Measurements from ENCODE around the gene ICE1. TPM values are rescaled to one million over a fixed set of nuclear protein-coding genes. Genes with fewer than 3 reads are reported as not detected.

ICE1 gene
- total RNA-seq, 1 experiment from 2014 or later, result 27.8 TPM

DNA sequence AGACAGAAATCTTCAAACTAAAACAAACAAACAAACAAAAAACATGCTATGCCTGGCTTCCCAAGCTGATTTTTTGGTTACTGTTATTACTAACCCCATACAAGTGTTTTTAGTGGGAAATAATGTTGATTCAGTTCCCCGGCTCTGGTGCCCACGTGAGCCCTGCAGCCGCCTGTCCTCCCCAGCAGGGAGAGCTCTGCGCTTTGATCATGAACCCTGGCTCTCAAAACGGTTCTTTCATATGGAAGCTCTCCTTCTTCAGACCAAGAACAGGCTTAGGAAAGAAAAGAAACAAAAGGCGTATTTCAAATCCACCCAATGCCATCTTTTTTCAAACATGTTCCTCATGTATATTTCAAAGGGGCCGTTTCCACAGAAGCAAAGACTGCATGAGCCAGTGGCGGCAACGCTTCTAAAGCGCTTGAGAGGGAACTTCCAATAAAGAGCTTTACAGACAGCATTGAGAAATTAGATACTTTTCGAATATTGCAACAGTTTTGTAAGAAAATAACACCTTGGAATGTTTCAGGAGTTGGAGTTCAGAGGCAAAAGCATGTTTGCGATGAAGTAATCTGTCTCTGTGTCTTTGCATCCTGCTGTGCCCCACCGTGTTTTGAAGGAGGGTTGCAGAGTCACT lies 74.8 kb downstream of the ICE1 start:
- no peaks in the 10 kb centered on the region for H3K9me3 Mint-ChIP-seq (ENCODE audit: low read depth, unreplicated experiment)
- no TSS peak for BruUV-seq (replicated peaks)
- H3K4me1 Mint-ChIP-seq (ENCODE audit: low read depth, unreplicated experiment), result peaks cover 6% of the 10 kb centered on the region
- intact Hi-C loops (cut with micrococcal nuclease; ENCODE audit: unreplicated experiment), result loop anchor here (10.0 kb wide), 2 partner anchors 388 to 1248 kb away; no protein-coding TSS in a partner anchor
- TF ChIP-seq, protein P1, sequence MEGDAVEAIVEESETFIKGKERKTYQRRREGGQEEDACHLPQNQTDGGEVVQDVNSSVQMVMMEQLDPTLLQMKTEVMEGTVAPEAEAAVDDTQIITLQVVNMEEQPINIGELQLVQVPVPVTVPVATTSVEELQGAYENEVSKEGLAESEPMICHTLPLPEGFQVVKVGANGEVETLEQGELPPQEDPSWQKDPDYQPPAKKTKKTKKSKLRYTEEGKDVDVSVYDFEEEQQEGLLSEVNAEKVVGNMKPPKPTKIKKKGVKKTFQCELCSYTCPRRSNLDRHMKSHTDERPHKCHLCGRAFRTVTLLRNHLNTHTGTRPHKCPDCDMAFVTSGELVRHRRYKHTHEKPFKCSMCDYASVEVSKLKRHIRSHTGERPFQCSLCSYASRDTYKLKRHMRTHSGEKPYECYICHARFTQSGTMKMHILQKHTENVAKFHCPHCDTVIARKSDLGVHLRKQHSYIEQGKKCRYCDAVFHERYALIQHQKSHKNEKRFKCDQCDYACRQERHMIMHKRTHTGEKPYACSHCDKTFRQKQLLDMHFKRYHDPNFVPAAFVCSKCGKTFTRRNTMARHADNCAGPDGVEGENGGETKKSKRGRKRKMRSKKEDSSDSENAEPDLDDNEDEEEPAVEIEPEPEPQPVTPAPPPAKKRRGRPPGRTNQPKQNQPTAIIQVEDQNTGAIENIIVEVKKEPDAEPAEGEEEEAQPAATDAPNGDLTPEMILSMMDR (IDR thresholded peaks at IDR 0.05; ENCODE audit: unreplicated experiment), result peak; percentile 48
- peaks cover 26% of the 10 kb centered on the region for H3K27me3 Mint-ChIP-seq (ENCODE audit: unreplicated experiment)
- no peak overlapping the region for H3K4me3 Mint-ChIP-seq (ENCODE audit: low read depth, unreplicated experiment)
- no peaks in the 10 kb centered on the region for H3K36me3 Mint-ChIP-seq (ENCODE audit: insufficient read depth, unreplicated experiment)
- DNase-seq, result peak; percentile 42
- no peak overlapping the region for H3K27ac Mint-ChIP-seq (ENCODE audit: unreplicated experiment)
- CTCF ChIA-PET, result interaction anchor here (0.6 to 0.9 kb wide), 2 partner anchors 8 to 1014 kb away, joined by 3 read pairs; no protein-coding TSS in a partner anchor

DNA sequence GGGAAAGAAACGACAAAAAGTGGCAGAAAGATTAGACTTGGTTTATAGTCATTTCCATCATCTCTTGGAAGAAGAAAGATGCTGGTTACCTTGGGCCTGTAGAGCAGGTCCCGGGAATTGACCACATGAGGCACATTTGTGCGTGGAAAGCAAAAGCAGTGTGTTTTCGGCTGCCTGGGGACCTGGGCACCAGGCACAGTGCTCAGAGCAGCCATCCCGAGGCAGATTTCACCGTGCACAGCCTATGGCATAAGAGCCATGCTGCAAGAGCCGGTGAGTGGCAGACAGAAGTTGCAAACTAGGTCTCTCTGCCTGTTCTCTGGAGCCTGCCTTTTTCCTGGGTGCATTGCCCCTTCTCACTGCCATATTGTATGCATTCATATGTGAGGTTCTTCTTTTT lies 77.0 kb downstream of the ICE1 start:
- TF ChIP-seq, protein P1 (IDR thresholded peaks at IDR 0.05; ENCODE audit: unreplicated experiment), result no peak
- DNase-seq, result no peak
- H3K27ac Mint-ChIP-seq (ENCODE audit: unreplicated experiment), result no peak overlapping the region
- peaks cover 7% of the 10 kb centered on the region for H3K9me3 Mint-ChIP-seq (ENCODE audit: low read depth, unreplicated experiment)
- H3K27me3 Mint-ChIP-seq (ENCODE audit: unreplicated experiment), result peaks cover 47% of the 10 kb centered on the region
- H3K4me1 Mint-ChIP-seq (ENCODE audit: low read depth, unreplicated experiment), result no peaks in the 10 kb centered on the region
- no peak overlapping the region for H3K4me3 Mint-ChIP-seq (ENCODE audit: low read depth, unreplicated experiment)
- CTCF ChIA-PET, result no interaction called here
- intact Hi-C loops (cut with micrococcal nuclease; ENCODE audit: unreplicated experiment), result loop anchor here (10.0 kb wide), 2 partner anchors 385 to 1245 kb away; no protein-coding TSS in a partner anchor
- BruUV-seq (replicated peaks), result no TSS peak
- no peaks in the 10 kb centered on the region for H3K36me3 Mint-ChIP-seq (ENCODE audit: insufficient read depth, unreplicated experiment)

DNA sequence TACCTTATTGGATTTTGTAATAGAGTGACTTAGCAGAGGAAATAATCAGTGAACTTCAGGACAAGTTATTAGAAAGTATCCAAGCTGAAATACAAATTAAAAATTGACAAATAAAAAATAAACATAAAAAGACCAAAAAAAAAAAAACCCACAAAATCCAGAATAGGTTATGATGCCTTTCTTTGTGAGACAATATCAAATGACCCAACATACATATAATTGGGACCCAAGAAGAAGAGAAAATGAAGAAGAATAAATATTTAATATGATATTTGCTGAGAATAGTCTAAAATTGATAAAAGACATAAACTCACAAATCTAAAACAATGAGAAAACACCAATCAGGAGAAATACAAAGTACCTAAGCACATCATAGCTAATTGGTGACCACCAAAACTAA lies 81.8 kb downstream of the ICE1 start:
- Mint-ChIP-seq H3K4me1 (ENCODE audit: low read depth, unreplicated experiment) (no peaks in the 10 kb centered on the region), H3K9me3 (ENCODE audit: low read depth, unreplicated experiment) (peaks cover 7% of the 10 kb centered on the region), H3K4me3 (ENCODE audit: low read depth, unreplicated experiment) (no peak overlapping the region), H3K27ac (ENCODE audit: unreplicated experiment) (no peak overlapping the region), H3K27me3 (ENCODE audit: unreplicated experiment) (peaks cover 71% of the 10 kb centered on the region), H3K36me3 (ENCODE audit: insufficient read depth, unreplicated experiment) (no peaks in the 10 kb centered on the region)
- BruUV-seq (replicated peaks), result no TSS peak
- CTCF ChIA-PET, result interaction anchor here (0.8 kb wide), 1 partner anchor 785 kb away, joined by 6 read pairs; no protein-coding TSS in a partner anchor
- TF ChIP-seq, protein P1 (IDR thresholded peaks at IDR 0.05; ENCODE audit: unreplicated experiment), result no peak
- intact Hi-C loops (cut with micrococcal nuclease; ENCODE audit: unreplicated experiment), result no loop called here
- DNase-seq, result no peak

DNA sequence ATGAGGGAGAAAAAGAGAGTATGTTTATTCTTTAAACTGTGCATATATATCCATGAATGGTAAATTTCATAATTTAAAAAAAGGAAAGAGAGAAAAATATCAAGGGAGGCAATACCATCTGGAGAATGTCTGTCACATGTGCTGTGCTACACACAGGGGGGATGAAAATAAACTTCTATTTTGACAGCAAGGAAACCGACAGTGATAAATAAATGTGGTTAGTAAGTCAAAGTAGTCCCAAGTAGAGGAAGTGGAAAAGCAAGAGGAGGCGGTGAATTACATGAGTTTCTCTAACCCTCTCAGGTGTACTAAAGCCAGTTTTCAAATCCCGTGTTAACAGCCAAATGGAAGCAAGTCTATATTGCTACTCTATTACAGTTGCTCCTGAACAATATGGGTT lies 83.3 kb downstream of the ICE1 start:
- H3K4me1 Mint-ChIP-seq (ENCODE audit: low read depth, unreplicated experiment), result no peaks in the 10 kb centered on the region
- DNase-seq, result no peak
- no peak overlapping the region for H3K4me3 Mint-ChIP-seq (ENCODE audit: low read depth, unreplicated experiment)
- no TSS peak for BruUV-seq (replicated peaks)
- H3K27me3 Mint-ChIP-seq (ENCODE audit: unreplicated experiment), result peaks cover 78% of the 10 kb centered on the region
- CTCF ChIA-PET, result interaction anchor here (1.2 kb wide), 1 partner anchor 9 kb away, joined by 3 read pairs; no protein-coding TSS in a partner anchor
- no peak overlapping the region for H3K27ac Mint-ChIP-seq (ENCODE audit: unreplicated experiment)
- peaks cover 8% of the 10 kb centered on the region for H3K9me3 Mint-ChIP-seq (ENCODE audit: low read depth, unreplicated experiment)
- TF ChIP-seq, protein P1 (IDR thresholded peaks at IDR 0.05; ENCODE audit: unreplicated experiment), result no peak
- intact Hi-C loops (cut with micrococcal nuclease; ENCODE audit: unreplicated experiment), result no loop called here
- no peaks in the 10 kb centered on the region for H3K36me3 Mint-ChIP-seq (ENCODE audit: insufficient read depth, unreplicated experiment)

All from Calu3 (cell line).